CD4-positive, alpha-beta T cell treated with Interleukin-12 subunit alpha and Interleukin-12 subunit beta, for 1 hour (primary cell): Measurements from ENCODE around the gene USP9Y.

ENCODE experiments used
- DNase-seq: peaks from one replicate; pipeline ENCODE4 v3.0.0-alpha.2; 2020

The USP9Y gene

DNA sequence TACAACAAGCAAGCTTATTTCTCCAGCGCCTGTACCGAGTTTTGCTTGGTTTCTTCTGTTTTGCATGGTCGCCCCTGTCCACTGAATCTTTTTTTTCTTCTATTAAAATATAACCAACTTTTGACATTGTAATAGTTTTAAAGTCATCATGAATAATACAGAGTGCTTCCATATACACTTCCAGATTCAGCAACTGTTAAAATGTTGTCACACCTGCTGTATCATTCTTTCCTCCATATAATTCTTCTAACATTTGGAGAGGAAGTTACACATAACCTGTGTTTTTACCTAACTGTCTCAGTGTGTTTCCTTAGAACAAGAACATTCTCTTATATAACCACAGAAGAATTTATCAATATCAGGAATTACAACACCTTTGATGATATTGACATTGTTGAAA, 83.5 kb downstream of the USP9Y start:
- DNase-seq: no peak

DNA sequence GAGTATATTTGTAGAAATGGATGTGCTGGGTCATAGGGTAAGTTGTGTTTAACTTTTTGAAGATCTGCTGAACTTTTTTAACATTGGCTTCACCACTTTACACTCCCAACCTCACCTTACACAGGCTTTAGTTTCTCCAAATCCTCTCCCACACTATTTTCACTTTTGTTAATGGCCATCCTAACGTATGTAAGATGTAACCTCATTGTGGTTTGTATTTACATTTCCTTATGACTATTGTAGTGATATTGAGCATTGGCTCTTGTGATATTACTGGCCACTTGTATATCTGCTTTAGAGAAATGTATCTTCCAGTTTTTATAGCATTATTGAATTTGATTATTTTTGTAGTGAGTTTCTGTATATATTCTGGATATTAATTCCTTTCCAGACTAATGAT, 93.0 kb downstream of the USP9Y start:
- no peak for DNase-seq

DNA sequence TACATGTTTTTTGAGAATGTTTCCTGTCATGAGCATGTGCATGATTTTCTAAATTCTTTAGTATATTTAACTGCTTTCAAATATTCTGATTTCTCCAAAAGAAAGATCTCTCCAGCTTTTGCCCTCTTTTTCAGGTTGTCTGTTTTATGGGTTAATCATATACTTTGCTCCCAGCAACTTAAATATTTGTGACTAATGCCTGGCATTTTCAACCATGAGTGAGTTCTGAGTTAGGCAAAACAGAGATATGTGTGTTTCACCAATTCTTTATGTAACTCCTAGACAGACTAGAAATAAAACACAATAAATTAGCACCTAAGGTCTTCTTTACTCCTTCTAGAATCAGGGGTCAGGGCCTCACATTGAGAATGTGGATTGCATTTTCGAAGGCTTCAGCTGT, 107.0 kb downstream of the USP9Y start:
- DNase-seq: no peak

DNA sequence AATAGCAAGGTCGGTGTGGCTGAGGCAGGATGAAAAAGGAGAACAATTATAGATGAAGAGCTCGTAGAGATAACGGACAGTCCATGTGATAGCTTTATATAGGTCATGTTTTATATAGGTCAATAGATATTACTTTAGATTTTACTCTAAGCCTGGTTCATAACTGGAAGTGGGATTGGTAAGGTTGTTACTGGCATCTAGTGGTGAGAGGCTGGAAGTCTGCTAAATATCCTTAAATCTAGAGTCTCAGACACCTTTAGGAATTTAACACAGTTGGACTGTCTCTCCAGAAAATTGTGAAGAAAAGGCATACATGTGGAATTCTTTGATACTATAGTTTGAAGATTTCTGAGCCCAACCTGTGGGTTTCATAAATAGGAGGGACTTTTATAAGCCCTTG, 108.0 kb downstream of the USP9Y start:
- DNase-seq: no peak

DNA sequence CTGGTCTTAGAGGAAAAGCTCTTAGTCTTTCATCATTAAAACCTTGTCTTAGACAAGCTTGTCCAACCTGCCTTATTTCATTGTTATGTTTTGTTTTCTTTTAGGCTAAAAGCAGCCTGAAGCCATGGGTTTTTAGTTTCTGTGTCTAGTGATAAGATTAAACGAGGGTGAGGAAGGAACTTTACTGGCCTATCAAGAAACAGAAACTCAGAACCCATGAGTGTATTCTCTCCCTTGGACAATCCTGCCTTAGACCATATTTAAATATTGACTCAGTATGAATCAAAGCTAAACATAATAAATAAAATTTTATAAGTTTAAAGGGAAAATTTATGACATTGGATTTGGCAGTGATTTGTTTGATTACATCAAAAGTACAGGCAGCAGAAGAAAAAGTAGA, 122.4 kb downstream of the USP9Y start:
- DNase-seq: no peak

DNA sequence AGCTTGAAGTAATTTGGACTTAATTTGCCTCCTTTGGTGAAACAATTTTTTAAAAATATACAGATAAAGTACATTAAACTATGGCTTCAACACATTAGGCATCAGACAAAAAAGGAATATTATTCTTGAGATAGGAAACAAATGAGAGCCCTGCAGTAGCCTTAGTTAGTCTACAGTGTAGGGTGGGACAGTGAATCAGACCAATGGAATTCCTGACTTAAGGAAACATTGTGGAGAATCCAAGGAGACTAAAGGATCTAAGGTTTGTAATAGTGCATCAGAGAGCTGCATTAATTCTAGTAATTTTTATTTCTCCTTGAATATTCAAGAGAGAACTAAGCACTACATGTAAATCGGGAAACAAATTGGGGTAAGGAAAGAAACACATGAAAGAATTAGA, 125.8 kb downstream of the USP9Y start:
- DNase-seq: no peak

DNA sequence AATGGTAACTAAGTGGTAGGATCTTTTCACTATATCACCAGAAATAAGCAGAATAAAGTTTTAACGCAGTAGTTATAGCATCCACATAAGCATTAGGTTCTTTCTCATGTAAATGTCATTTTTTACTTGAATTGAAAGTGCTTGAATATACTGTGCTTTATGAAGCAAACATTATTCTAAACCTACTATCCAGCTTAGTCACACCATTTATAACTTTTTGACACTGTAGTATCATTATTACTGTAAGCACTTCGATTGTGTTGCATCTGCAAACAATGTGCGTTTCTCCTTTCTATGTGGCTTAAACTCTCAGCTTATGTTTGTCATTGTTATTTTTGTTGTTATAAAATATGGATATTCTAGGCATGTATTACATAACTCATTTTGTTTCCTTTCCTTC, 132.3 kb downstream of the USP9Y start:
- DNase-seq: no peak

DNA sequence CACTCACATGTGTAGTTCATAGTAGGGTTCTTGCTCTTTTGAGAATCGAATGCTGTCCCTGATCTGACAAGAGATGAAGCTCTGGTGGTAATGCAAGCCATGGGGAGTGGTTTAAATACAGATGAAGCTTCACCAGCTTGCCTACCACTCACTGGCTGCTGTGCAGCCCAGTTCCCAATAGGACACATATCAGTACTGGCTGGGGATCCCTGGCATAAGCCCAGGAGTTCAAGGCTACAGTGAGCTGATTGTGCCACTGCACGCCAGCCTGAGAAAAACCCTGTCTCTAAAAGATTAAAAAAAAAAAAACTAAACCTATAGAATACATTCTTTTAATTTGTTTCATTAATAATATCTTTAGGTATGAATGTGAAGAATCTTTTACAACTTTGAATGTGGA, 136.5 kb downstream of the USP9Y start:
- DNase-seq: no peak

DNA sequence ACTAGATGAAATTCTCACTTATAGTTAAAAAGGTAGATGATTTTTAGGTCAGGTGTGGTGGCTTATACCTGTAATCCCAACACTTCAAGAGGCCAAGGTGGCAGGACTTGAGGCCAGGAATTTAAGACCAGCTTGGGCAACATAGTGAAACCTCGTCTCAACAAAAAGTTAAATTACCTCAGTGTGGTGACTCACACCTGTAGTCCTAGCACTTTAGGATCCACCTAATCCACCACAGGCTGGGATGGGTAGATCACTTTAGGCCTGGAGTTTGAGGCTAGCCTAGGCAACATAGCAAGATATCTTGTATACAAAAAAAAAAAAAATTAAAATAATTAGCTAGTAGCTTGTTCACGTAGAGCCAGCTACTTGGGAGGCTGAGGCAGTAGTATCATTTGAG, 140.3 kb downstream of the USP9Y start:
- no peak for DNase-seq

DNA sequence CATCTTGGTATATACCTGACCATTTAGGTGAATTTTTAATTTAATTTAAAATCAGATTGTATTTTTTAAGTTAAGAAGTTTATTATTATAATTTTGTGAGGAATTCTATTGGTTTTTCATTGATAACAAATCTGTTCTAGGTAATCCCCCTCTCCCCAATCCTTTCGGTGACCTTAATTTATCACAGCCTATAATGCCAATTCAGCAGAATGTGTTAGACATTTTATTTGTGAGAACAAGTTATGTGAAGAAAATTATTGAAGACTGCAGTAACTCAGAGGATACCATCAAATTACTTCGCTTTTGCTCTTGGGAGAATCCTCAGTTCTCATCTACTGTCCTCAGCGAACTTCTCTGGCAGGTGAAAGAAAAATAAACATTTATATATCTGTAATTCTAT, 145.8 kb downstream of the USP9Y start:
- no peak for DNase-seq

DNA sequence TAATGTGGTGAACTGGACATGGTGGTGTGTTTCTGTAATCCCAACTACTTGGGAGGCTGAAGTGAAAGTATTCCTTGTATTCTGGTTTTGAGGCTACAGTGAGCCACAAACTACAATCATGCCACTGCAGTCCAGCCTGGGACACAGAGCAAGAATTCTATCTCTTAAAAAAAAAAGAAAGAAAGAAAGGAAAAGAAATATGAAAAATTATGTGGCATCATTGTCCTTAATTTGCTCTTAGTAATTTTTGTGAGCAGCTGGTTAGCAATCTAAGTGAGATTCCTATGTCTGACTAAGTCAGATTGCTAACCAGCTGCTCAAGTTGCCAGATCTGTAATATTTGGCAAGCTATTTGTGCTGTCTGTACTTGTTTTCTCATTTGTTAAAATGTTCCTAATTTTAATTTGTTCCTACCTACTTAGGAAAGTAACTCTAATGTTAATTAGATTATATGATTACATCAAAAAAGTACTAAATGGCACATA, 154.8 kb downstream of the USP9Y start:
- DNase-seq: no peak

DNA sequence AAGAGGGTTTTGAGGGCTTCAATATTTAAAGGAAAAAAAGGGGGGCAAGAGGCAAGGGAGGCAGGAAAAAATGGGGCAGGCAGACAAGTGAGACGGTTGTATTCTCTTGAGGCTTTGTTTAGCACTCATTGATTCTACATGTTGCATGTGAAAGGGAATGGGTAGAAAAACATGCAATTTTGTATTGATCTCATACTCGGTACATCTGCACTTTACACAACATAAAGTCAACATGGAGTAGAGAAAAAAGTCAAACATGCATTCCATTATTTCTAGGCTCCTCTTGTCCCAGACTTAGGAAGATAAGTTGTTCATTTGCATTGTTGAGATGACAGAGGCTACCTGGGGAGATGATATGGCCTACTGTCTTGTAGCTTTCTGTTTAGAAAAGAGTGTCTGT, 166.9 kb downstream of the USP9Y start:
- DNase-seq: no peak

DNA sequence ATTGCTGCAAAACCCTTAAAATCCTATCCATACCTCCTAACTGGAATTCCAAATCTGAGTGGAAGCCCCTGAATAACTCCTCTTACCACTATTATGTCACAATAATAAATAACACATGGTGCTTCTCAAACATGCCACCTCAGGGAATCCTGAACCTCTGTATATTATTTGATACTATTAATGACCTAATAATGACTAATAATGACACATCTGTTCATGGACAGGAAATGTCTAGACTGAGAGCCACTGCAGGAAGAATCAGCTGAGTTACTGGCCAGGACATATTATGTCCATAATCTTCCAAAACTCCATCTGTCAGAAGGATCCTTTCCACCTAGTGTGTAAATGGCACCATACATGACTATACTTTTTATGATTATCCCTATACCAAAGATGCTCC, 195.9 kb downstream of the USP9Y start:
- no peak for DNase-seq

DNA sequence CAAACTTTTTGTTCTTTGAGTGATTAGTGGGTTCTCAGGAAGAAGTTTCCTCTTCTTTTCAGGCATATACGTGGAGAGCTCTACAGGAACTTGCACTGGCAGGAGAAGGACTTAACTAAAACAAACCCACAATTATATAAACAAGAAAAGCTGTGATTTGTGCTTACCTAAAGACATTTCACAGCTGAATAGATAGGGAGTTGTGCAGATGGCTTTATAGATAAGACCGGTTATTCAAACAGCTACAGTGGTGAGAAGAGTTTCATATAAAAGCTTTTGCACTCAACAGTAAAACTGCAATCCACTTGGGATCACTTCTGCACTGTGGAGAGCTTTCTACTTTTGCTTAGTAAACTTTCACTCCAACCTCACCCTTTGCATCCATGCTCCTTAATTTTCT, 197.6 kb downstream of the USP9Y start:
- no peak for DNase-seq

DNA sequence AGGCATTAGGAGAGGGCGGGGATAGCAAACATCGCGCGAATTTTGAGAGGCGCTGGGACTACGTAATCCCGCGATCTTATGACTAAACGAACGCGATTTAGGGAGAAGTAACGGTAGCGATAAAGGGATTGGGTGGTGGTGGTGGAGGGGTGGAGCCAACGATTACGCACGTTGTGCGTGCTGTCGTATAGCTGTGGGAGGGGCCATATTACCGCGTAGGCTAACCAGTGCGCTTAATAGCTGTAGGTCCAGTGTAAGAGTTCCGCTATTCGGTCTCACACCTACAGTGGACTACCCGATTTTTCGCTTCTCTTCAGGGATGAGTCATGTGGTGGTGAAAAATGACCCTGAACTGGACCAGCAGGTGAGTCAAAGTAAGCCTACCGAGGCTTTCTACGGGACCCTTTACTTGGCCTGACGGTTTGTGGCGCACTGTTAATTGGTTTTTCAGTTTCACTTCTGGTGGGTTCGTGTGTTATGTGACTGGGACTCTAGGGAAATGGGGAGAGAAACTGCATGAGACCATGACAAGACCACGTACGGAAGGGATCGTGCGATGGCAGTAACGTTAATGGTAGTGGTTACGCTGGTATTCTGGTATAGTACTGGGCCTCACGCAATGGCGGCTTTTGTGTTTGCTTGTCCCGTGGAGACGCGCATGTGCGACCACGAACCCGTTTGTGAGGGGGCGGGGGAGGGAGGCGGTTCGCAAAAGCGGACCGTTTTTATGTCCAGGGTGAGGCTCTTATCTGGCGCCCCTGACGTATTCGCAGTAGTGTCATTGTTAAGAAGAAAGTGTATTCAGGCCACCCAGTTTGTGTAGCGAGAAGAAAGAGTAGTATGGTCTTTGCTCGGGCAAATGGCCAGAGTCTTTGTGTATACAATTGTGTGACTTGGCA, 203.8 kb downstream of the USP9Y start, which contains the start of gene DDX3Y:
Gene DDX3Y, plus strand, starts transcription at position 251 of the 899 bp plus-strand sequence. Its CDS starts 69 bp downstream, at position 320.
- DNase-seq: peak; percentile 93

DNA sequence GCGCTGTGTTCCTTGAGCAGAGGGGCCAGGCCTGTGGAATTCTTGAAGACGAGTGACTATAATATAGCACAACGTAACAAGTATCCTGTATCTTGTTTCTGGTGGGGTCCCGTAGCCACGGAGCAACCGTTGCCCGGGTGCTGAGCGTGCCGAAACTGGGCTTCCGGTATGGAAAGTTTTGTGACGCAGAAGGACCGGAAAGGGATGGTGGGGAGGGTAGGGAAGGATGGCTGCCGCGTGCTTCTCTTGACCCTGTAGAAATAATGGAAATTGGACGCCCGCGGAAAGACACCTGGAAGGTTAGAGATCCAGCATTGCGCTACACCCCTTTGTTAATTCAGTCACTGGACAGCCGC, 204.5 kb downstream of the USP9Y start:
- peak; percentile 77 for DNase-seq

DNA sequence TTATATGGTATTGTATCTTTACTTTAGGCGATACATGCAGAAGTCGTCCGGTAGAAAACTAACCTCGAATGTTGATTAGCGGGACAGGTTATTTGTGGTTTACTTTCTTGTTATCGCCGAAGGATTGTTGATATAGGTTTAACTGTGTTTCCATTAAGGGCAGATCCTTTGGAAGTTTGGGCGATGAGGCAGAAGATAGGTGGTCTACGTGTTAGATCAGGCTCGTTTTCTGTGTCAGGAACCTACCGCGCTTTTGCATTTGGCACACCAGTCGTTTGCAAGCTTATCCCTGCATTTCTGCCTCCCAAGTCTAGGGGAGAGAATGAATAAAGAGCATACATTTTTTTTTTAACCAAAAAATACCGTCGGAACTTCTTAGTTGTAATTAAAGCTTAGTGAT, 204.9 kb downstream of the USP9Y start:
- DNase-seq: no peak
